HepG2 (cell line): ENCODE measurements around the gene BLOC1S4. TPM values are rescaled to one million over a fixed set of nuclear protein-coding genes. Genes with fewer than 3 reads are reported as not detected.

Experiments used
- FOSL1 ChIP-seq: sonication (generic); formaldehyde crosslinking; IDR thresholded peaks from 2 replicates; pipeline ENCODE4 v1.9.0; 2021; ENCODE audit warnings: missing genetic modification reagents, borderline replicate concordance
- KDM2A ChIP-seq: sonication (generic); formaldehyde crosslinking; IDR thresholded peaks from 2 replicates; pipeline ENCODE4 v1.4.0; 2020; ENCODE audit warnings: low read depth, missing genetic modification reagents, borderline replicate concordance
- NAIF1 ChIP-seq: sonication (generic); formaldehyde crosslinking; IDR thresholded peaks from 2 replicates; pipeline ENCODE4 v1.5.0; 2020; ENCODE audit warnings: mild to moderate bottlenecking, missing genetic modification reagents, borderline replicate concordance
- ZNF10 ChIP-seq: sonication (generic); formaldehyde crosslinking; IDR thresholded peaks from 2 replicates; pipeline ENCODE4 v1.4.0; 2020; ENCODE audit warnings: mild to moderate bottlenecking, low read depth, missing genetic modification reagents, borderline replicate concordance
- ZNF160 ChIP-seq: sonication (generic); formaldehyde crosslinking; IDR thresholded peaks from 2 replicates; pipeline ENCODE4 v1.8.0; 2022; ENCODE audit warnings: mild to moderate bottlenecking, inconsistent platforms, missing genetic modification reagents
- ZNF350 ChIP-seq: sonication (generic); formaldehyde crosslinking; IDR thresholded peaks from 2 replicates; pipeline ENCODE4 v1.4.0; 2020; ENCODE audit warnings: mild to moderate bottlenecking, low read depth, missing genetic modification reagents, borderline replicate concordance
- ZNF460 ChIP-seq: sonication (generic); formaldehyde crosslinking; IDR thresholded peaks from 2 replicates; pipeline ENCODE4 v1.5.1; 2020; ENCODE audit warnings: missing genetic modification reagents, mild to moderate bottlenecking, borderline replicate concordance
- ZNF607 ChIP-seq: sonication (generic); formaldehyde crosslinking; IDR thresholded peaks from 2 replicates; pipeline ENCODE4 v1.5.1; 2020; ENCODE audit warnings: missing genetic modification reagents, mild to moderate bottlenecking, borderline replicate concordance
- polyA plus RNA-seq, 8 experiments: library from polyadenylated mRNA; depleted of rRNA in 3 of 8; stranded (reverse) in 7 of 8; unstranded in 1 of 8; fragments of >200 nt; fragmentation: Illumina TruSeq in 4 of 8; extraction: Trizol in 4 of 8; gene quantifications; 2 replicates each; pipeline versions ENCODE4 v1.2.1 to v1.2.3, GENCODE V29; 2011 to 2016; ENCODE audit warnings: low read depth in 4 of 8, missing spikeins in 1 of 8, mixed read lengths in 1 of 8; ENCODE audit not compliant: insufficient read depth in 1 of 8
- total RNA-seq, 5 experiments: library from RNA; depleted of rRNA; stranded (reverse); fragments of >200 nt; fragmentation: Illumina TruSeq; extraction: Trizol; gene quantifications; 2 replicates each; pipeline ENCODE4 v1.2.3, GENCODE V29; 2016; ENCODE audit warnings: low read depth in 1 of 5
- TF ChIP-seq, protein P1 (sequence below), 2 experiments: fragments of 450-650 bp in 1 of 2; sonication (generic) in 1 of 2; formaldehyde crosslinking in 1 of 2; IDR thresholded peaks; 2 replicates each; pipeline versions ENCODE4 v1.6.1 to v1.8.0; 2016 to 2022; ENCODE audit warnings: antibody characterized with exemption in 1 of 2, mild to moderate bottlenecking in 1 of 2, missing genetic modification reagents in 1 of 2
- TF ChIP-seq, protein P2 (sequence below): sonication (generic); formaldehyde crosslinking; IDR thresholded peaks from 2 replicates; pipeline ENCODE4 v1.5.0; 2020; ENCODE audit warnings: mild to moderate bottlenecking, missing genetic modification reagents
- TF ChIP-seq, protein P3 (sequence below): sonication (generic); formaldehyde crosslinking; IDR thresholded peaks from 2 replicates; pipeline ENCODE4 v1.5.1; 2020; ENCODE audit warnings: mild to moderate bottlenecking, moderate library complexity, missing genetic modification reagents

The BLOC1S4 gene
- total and polyA plus RNA-seq, 2 of the 13 experiments (the other 11 are each of a cell fraction or from before 2014, with no cell fraction given), result 15.5 to 20.9 TPM

DNA sequence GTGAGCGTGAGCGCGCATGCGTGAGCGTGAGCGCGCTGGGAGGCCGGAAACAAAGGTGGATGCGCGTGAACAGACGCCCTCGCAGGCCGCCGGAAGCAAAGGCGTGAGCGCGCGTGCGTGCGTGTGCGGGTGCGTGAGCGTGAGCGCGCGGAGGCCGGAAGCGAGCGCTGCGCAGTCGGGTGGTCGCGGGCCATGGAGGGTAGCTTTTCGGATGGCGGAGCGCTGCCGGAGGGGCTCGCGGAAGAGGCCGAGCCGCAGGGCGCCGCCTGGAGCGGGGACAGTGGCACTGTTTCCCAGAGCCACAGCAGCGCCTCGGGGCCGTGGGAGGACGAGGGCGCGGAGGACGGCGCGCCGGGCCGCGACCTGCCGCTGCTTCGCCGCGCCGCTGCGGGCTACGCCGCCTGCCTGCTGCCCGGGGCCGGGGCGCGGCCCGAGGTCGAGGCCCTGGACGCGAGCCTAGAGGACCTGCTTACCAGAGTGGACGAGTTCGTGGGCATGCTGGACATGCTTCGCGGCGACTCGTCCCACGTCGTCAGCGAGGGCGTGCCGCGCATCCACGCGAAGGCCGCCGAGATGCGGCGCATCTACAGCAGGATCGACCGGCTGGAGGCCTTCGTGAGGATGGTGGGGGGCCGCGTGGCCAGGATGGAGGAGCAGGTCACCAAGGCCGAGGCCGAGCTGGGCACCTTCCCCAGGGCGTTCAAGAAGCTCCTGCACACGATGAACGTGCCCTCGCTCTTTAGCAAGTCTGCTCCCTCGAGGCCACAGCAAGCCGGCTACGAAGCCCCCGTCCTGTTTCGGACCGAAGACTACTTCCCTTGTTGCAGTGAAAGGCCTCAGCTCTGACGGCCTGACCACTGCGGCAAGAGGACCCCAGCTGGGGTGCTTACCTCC is at the start of gene BLOC1S4 (continued):
- TF ChIP-seq, protein P1, sequence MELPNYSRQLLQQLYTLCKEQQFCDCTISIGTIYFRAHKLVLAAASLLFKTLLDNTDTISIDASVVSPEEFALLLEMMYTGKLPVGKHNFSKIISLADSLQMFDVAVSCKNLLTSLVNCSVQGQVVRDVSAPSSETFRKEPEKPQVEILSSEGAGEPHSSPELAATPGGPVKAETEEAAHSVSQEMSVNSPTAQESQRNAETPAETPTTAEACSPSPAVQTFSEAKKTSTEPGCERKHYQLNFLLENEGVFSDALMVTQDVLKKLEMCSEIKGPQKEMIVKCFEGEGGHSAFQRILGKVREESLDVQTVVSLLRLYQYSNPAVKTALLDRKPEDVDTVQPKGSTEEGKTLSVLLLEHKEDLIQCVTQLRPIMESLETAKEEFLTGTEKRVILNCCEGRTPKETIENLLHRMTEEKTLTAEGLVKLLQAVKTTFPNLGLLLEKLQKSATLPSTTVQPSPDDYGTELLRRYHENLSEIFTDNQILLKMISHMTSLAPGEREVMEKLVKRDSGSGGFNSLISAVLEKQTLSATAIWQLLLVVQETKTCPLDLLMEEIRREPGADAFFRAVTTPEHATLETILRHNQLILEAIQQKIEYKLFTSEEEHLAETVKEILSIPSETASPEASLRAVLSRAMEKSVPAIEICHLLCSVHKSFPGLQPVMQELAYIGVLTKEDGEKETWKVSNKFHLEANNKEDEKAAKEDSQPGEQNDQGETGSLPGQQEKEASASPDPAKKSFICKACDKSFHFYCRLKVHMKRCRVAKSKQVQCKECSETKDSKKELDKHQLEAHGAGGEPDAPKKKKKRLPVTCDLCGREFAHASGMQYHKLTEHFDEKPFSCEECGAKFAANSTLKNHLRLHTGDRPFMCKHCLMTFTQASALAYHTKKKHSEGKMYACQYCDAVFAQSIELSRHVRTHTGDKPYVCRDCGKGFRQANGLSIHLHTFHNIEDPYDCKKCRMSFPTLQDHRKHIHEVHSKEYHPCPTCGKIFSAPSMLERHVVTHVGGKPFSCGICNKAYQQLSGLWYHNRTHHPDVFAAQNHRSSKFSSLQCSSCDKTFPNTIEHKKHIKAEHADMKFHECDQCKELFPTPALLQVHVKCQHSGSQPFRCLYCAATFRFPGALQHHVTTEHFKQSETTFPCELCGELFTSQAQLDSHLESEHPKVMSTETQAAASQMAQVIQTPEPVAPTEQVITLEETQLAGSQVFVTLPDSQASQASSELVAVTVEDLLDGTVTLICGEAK (IDR thresholded peaks at IDR 0.05), result no peak
- TF ChIP-seq, protein P1 (CRISPR knock-in tag; IDR thresholded peaks at IDR 0.05), result peak; percentile 85; the same call in 1 of the 2 replicates
- TF ChIP-seq, protein P2, sequence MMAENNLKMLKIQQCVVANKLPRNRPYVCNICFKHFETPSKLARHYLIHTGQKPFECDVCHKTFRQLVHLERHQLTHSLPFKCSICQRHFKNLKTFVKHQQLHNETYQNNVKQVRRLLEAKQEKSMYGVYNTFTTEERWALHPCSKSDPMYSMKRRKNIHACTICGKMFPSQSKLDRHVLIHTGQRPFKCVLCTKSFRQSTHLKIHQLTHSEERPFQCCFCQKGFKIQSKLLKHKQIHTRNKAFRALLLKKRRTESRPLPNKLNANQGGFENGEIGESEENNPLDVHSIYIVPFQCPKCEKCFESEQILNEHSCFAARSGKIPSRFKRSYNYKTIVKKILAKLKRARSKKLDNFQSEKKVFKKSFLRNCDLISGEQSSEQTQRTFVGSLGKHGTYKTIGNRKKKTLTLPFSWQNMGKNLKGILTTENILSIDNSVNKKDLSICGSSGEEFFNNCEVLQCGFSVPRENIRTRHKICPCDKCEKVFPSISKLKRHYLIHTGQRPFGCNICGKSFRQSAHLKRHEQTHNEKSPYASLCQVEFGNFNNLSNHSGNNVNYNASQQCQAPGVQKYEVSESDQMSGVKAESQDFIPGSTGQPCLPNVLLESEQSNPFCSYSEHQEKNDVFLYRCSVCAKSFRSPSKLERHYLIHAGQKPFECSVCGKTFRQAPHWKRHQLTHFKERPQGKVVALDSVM, result 0 out of 2 replicates have a peak, but pooled peaks have one; percentile 40
- TF ChIP-seq NAIF1 (CRISPR knock-in tag) (no peak), ZNF460 (CRISPR knock-in tag) (no peak), ZNF10 (CRISPR knock-in tag) (no peak), FOSL1 (no peak), ZNF160 (CRISPR knock-in tag) (no peak), KDM2A (peak; percentile 58; the same call in 1 of the 2 replicates), ZNF350 (CRISPR knock-in tag) (0 out of 2 replicates have a peak, but pooled peaks have one; percentile 35), ZNF607 (no peak)
- TF ChIP-seq, protein P3, sequence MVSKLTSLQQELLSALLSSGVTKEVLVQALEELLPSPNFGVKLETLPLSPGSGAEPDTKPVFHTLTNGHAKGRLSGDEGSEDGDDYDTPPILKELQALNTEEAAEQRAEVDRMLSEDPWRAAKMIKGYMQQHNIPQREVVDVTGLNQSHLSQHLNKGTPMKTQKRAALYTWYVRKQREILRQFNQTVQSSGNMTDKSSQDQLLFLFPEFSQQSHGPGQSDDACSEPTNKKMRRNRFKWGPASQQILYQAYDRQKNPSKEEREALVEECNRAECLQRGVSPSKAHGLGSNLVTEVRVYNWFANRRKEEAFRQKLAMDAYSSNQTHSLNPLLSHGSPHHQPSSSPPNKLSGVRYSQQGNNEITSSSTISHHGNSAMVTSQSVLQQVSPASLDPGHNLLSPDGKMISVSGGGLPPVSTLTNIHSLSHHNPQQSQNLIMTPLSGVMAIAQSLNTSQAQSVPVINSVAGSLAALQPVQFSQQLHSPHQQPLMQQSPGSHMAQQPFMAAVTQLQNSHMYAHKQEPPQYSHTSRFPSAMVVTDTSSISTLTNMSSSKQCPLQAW, result peak; percentile 57; the same call in 1 of the 2 replicates
